ENCODE measurements around the gene COL4A6. TPM values are rescaled to one million over a fixed set of nuclear protein-coding genes. Genes with fewer than 3 reads are reported as not detected.
"Not testable (repeated sequence)": the region's sequence is repeated elsewhere in the genome, so short reads cannot be mapped to it uniquely, and the experiment has no call there.

COL4A6 gene
- total RNA-seq, 1 experiment from 2014 or later: not detected

- in situ Hi-C loops (cut with HindIII; ENCODE audit: low pct_unique_long_range_greater_than_20kb, low sequenced_read_pairs): no loop called here
- DNase-seq (ENCODE audit: low read depth, low spot score): no peak
Observed at GRCh38 chrX:108417257-108417656, 21.0 kb downstream of the COL4A6 start.

GRCh38 chrX:108415891-108416290 lies 22.3 kb downstream of the COL4A6 start:
- DNase-seq (ENCODE audit: low read depth, low spot score): no peak
- in situ Hi-C loops (cut with HindIII; ENCODE audit: low pct_unique_long_range_greater_than_20kb, low sequenced_read_pairs): no loop called here

GRCh38 chrX:108415146-108415545 lies 23.1 kb downstream of the COL4A6 start:
- DNase-seq (ENCODE audit: low read depth, low spot score): no peak
- in situ Hi-C loops (cut with HindIII; ENCODE audit: low pct_unique_long_range_greater_than_20kb, low sequenced_read_pairs): no loop called here

GRCh38 chrX:108412783-108413182 lies 25.4 kb downstream of the COL4A6 start:
- in situ Hi-C loops (cut with HindIII; ENCODE audit: low pct_unique_long_range_greater_than_20kb, low sequenced_read_pairs): no loop called here
- no peak for DNase-seq (ENCODE audit: low read depth, low spot score)

GRCh38 chrX:108399418-108400165 lies 38.6 kb downstream of the COL4A6 start:
- in situ Hi-C loops (cut with HindIII; ENCODE audit: low pct_unique_long_range_greater_than_20kb, low sequenced_read_pairs): no loop called here
- no peak for DNase-seq (ENCODE audit: low read depth, low spot score)

- in situ Hi-C loops (cut with HindIII; ENCODE audit: low pct_unique_long_range_greater_than_20kb, low sequenced_read_pairs): no loop called here
- no peak for DNase-seq (ENCODE audit: low read depth, low spot score)
Observed at GRCh38 chrX:108397627-108398391, 40.4 kb downstream of the COL4A6 start.

GRCh38 chrX:108396986-108397385 lies 41.2 kb downstream of the COL4A6 start:
- in situ Hi-C loops (cut with HindIII; ENCODE audit: low pct_unique_long_range_greater_than_20kb, low sequenced_read_pairs): no loop called here
- DNase-seq (ENCODE audit: low read depth, low spot score): no peak

- no peak for DNase-seq (ENCODE audit: low read depth, low spot score)
- in situ Hi-C loops (cut with HindIII; ENCODE audit: low pct_unique_long_range_greater_than_20kb, low sequenced_read_pairs): no loop called here
Observed at GRCh38 chrX:108396188-108396891, 41.9 kb downstream of the COL4A6 start.

- in situ Hi-C loops (cut with HindIII; ENCODE audit: low pct_unique_long_range_greater_than_20kb, low sequenced_read_pairs); DNase-seq (ENCODE audit: low read depth, low spot score): not testable (repeated sequence)
Observed at GRCh38 chrX:108390976-108391717, 47.1 kb downstream of the COL4A6 start.

GRCh38 chrX:108384783-108385182 lies 53.4 kb downstream of the COL4A6 start:
- DNase-seq (ENCODE audit: low read depth, low spot score): no peak
- in situ Hi-C loops (cut with HindIII; ENCODE audit: low pct_unique_long_range_greater_than_20kb, low sequenced_read_pairs): no loop called here

- DNase-seq (ENCODE audit: low read depth, low spot score): no peak
- in situ Hi-C loops (cut with HindIII; ENCODE audit: low pct_unique_long_range_greater_than_20kb, low sequenced_read_pairs): no loop called here
Observed at GRCh38 chrX:108380222-108380621, 58.0 kb downstream of the COL4A6 start.

- DNase-seq (ENCODE audit: low read depth, low spot score); in situ Hi-C loops (cut with HindIII; ENCODE audit: low pct_unique_long_range_greater_than_20kb, low sequenced_read_pairs): not testable (repeated sequence)
Observed at GRCh38 chrX:108376821-108377220, 61.4 kb downstream of the COL4A6 start.

GRCh38 chrX:108375591-108375990 lies 62.6 kb downstream of the COL4A6 start:
- in situ Hi-C loops (cut with HindIII; ENCODE audit: low pct_unique_long_range_greater_than_20kb, low sequenced_read_pairs); DNase-seq (ENCODE audit: low read depth, low spot score): not testable (repeated sequence)

- in situ Hi-C loops (cut with HindIII; ENCODE audit: low pct_unique_long_range_greater_than_20kb, low sequenced_read_pairs): no loop called here
Observed at GRCh38 chrX:108366644-108367406, 71.4 kb downstream of the COL4A6 start.

GRCh38 chrX:108362026-108362425 lies 76.2 kb downstream of the COL4A6 start:
- DNase-seq (ENCODE audit: low read depth, low spot score): no peak
- in situ Hi-C loops (cut with HindIII; ENCODE audit: low pct_unique_long_range_greater_than_20kb, low sequenced_read_pairs): no loop called here

More at GRCh38 chrX:108366644-108367406, 71.4 kb downstream of the COL4A6 start:
- DNase-seq (ENCODE audit: low read depth, low spot score): no peak

GRCh38 chrX:108361316-108361715 lies 76.9 kb downstream of the COL4A6 start:
- in situ Hi-C loops (cut with HindIII; ENCODE audit: low pct_unique_long_range_greater_than_20kb, low sequenced_read_pairs): no loop called here
- no peak for DNase-seq (ENCODE audit: low read depth, low spot score)

Measured in SK-MEL-5 (cell line).